Adipose tissue (tissue), 3 donors: ENCODE measurements around the gene SYT8. TPM values are rescaled to one million over a fixed set of nuclear protein-coding genes. Genes with fewer than 3 reads are reported as not detected.

ENCODE experiments used
- polyA plus RNA-seq, 3 donors: library from polyadenylated mRNA; stranded (reverse); fragments of 200-250 nt; gene quantifications; one replicate each; pipeline ENCODE4 v1.2.3, GENCODE V29; 2013
- donor health status: healthy with polysubstance abuse.
- donor health status: Bipolar disorder and iron deficiency.
- donor health status: healthy.

The SYT8 gene
- polyA plus RNA-seq, 3 donors: 0.31 to 7.6 TPM; not detected in 1

Other genes starting within 250 kb of the SYT8 start
- gene KRTAP5-1, start 249.7 kb upstream of the SYT8 start, polyA plus RNA-seq: not detected
- under 1 TPM in 1 of 3 donors, not detected in 2; 0.18 TPM for gene KRTAP5-2, start 236.7 kb upstream of the SYT8 start, polyA plus RNA-seq
- gene KRTAP5-3, start 226.5 kb upstream of the SYT8 start, polyA plus RNA-seq: not detected
- not detected for gene KRTAP5-4, start 212.9 kb upstream of the SYT8 start, polyA plus RNA-seq
- not detected for gene KRTAP5-5, start 205.2 kb upstream of the SYT8 start, polyA plus RNA-seq
- not detected for gene KRTAP5-6, start 137.8 kb upstream of the SYT8 start, polyA plus RNA-seq
- 1 to 10 TPM in 1 of 3 donors, under 1 TPM in 1, not detected in 1; 0.16 to 1.3 TPM for gene IFITM10, start 84.4 kb upstream of the SYT8 start, polyA plus RNA-seq
- 100 to 1,000 TPM; 296 to 496 (median 355) TPM for gene CTSD, start 71.1 kb upstream of the SYT8 start, polyA plus RNA-seq
- gene TNNI2, start 4.0 kb downstream of the SYT8 start, polyA plus RNA-seq: 1 to 10 TPM in 2 of 3 donors, not detected in 1; 1.5 to 2.5 TPM
- 100 to 1,000 TPM in 1 of 3 donors, 10 to 100 TPM in 1, 1 to 10 TPM in 1; 5.2 to 187 (median 40.4) TPM for gene LSP1, start 18.1 kb downstream of the SYT8 start, polyA plus RNA-seq
- under 1 TPM; 0.03 to 0.12 (median 0.11) TPM for gene PRR33, start 56.9 kb downstream of the SYT8 start, polyA plus RNA-seq
- 10 to 100 TPM in 2 of 3 donors, 1 to 10 TPM in 1; 2.2 to 50.0 (median 12.7) TPM for gene TNNT3, start 84.7 kb downstream of the SYT8 start, polyA plus RNA-seq
- gene MRPL23, start 112.3 kb downstream of the SYT8 start, polyA plus RNA-seq: 100 to 1,000 TPM in 1 of 3 donors, 10 to 100 TPM in 2; 55.4 to 119 (median 92.8) TPM
- 1,000 to 10,000 TPM in 1 of 3 donors, 100 to 1,000 TPM in 2; 191 to 1,541 (median 405) TPM for gene H19, start 162.9 kb downstream of the SYT8 start, polyA plus RNA-seq